Stimulated activated CD4-positive, alpha-beta T cell treated with anti-CD3 and anti-CD28 coated beads, Interleukin-2, amount 100 ng/mL, for 4 hours (primary cell): Measurements from ENCODE around the gene SYT1.
"Not testable (repeated sequence)": the region's sequence is repeated elsewhere in the genome, so short reads cannot be mapped to it uniquely, and the experiment has no call there.

Experiments used
- DNase-seq: peaks from one replicate; pipeline ENCODE4 v3.0.0-alpha.2; 2020; ENCODE audit warnings: low read depth

SYT1 gene

GRCh38 chr12:79407671-79408622, 543.4 kb downstream of the SYT1 start:
- no peak for DNase-seq

DNA sequence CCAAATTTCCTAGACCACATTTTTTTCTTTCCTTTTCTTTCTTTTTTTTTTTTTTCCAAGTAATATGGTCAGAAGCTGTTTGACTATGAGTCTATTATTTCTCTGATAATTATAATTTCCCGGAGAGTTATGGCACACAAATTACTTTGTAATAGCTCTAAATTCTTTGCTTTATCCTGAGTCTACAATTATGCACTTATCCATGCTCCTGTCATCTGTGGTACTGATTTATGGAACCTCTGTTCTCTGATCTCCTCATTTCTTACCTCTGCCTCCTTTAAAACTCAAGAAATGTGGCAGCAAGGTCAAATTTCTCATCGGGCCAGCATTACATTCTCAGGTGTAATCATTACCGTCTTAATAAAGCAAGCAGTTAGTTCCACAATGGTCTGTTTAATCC, 544.1 kb downstream of the SYT1 start:
- no peak for DNase-seq

GRCh38 chr12:79409562-79409961, 545.0 kb downstream of the SYT1 start:
- no peak for DNase-seq

DNA sequence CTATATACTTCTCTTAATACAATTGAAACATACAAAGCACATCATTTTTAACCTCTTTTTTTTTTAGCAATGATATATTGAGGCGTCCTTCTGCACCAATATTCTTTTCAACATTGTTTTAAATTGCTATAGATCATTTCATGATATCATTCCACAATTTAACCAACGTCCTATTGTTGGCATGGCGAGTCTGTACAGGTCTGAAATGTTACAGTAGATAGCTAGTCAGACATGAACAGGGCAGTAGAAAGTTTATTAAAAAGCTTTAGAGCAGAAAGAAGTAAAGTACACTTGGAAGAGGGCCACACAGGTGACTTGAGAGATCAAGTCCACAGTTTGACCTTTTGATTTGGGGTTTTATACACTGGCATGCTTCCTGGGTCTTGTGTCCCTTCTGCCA, 547.2 kb downstream of the SYT1 start:
- no peak for DNase-seq

GRCh38 chr12:79413796-79414195, 549.2 kb downstream of the SYT1 start:
- DNase-seq = no peak

DNA sequence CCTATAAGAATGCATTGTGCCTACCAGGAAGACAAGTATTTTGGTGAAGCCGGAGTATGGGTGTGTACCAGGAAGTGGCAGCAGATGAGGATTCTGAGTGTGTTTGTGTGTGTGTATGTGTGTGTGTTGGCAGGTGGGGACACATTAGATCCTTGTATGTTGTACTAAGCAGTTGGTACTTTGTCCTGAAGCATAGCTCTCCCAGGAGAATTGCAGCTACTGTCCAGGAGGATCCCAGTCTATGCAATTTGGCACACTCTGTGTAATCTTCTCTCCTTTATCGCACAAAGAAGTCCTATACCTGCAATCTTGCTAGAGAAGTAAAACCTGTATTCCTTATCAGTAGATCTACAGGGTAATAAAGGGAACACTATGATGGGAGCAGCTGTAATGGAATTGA, 549.7 kb downstream of the SYT1 start:
- DNase-seq = no peak

DNA sequence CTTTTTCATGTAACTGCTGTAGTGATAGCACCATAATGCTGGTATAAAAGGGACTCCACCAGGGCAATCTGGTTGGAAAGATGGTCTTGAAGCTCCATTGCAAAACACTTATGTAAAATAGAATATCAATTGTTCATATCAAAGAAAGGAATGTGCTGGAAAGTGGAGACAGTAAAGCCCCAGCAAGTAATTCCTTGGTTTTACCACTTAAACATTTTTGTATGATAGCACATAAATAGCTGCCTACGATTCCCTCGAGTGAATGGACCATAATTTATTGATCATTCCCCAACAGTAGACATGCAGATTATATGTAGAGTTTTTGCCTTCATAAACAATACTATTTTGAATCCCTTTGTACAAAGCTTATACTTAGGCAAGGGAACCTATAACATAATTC, 550.7 kb downstream of the SYT1 start:
- DNase-seq = no peak

- DNase-seq = no peak
These were observed 551.3 kb downstream of the SYT1 start for GRCh38 chr12:79415746-79416435.

- DNase-seq = no peak
These were observed 555.6 kb downstream of the SYT1 start for GRCh38 chr12:79420146-79420618.

DNA sequence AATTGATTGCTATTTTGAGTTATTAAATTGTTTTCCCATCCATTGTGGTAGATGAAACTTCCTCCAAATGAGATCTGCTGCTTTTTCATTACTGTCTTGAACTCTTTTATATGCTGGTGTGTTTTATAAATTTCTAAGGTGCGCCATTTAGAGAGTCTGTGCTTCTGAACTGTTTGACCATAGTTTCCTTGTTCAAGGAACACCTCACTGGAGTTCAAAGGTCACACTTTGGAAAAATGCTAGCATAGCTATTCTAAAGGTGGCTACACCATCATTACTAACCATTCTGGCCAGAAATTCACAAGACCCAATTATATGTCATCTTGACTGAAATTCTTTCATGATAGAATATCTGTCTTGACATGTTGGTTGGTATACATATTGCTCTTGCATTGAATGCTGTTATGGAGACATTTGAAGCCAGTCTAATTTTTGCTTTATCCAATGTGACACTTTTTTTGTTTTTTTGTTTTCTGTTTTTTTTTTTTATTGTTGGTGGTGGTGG, 556.7 kb downstream of the SYT1 start:
- DNase-seq = no peak

DNA sequence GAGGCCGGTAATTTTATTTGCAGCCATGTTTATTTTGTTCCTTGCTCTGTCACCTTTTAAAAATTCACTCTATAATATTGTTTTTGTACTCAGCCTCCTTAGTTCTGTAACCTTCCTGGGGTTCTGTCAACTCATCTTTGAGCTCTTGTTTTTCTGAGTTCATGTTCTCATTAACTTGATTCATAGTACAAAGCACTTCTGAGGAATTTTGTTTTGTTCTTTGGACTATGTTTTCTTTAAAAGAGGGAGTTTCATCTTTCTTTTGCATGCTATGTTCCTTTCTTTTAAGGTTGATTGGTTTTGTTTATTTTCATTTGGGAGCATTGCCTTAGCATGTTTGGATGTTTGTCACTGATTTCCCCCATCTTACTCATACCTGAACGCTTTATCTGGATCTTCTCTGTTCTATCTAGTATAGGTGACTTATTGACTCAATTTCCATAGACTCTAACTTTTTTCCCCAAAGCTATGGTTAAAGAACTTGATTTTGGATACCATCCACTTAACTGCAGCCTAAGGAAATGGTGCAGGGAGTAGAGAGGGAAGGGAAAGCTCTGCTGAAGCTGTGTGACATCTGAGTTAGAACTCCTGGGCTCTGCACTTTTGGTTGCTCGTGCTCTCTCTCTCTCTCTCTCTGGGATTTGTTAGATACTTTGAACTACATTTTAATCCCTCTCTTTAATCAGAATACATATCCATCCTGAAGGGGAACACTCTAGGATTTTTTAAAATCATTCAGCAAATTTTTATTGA, 557.7 kb downstream of the SYT1 start:
- DNase-seq = no peak

- no peak for DNase-seq
These were observed 559.0 kb downstream of the SYT1 start for GRCh38 chr12:79423560-79423959.

- no peak for DNase-seq
These were observed 559.6 kb downstream of the SYT1 start for GRCh38 chr12:79424109-79424721.

DNA sequence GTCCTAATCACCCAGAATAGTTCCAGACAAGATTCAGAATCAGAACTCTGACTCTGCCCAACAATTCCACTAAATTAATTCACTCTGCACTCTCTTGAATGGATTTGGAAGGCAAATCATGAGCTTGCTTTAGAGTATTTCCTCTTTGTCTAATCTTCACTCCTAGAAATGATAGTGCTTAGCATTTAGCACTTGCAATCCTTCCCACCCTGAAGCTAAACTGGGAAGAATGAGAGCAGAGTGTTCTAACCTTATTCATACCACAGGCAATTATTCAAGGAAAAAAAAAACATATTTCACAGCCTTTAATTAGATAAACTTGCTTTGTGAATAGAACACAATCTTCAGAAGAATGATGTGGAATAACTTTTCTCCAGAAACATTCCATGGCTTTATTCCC, 561.5 kb downstream of the SYT1 start:
- DNase-seq = no peak

GRCh38 chr12:79426744-79427143, 562.2 kb downstream of the SYT1 start:
- DNase-seq = not testable (repeated sequence)

GRCh38 chr12:79433465-79434072, 569.0 kb downstream of the SYT1 start:
- no peak for DNase-seq

GRCh38 chr12:79434561-79434960, 570.0 kb downstream of the SYT1 start:
- no peak for DNase-seq

DNA sequence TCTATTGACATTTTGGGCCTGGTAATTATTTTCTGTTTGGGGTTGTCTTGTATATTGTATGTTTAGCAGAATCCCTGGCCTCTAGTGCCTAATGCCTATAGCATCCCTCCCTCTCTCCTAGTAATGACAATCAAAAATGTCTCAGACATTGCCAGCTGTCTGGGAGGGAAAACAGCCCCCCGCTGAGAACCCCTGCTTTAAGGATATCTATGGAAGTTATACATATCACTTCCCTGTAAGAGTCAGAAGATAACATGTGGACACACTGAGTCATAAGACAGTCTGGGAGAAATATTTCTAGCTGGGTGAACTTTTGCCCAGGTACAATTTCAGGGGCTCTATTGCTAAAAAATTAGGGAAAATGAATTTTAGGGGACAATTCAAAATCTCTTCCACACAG, 571.2 kb downstream of the SYT1 start:
- no peak for DNase-seq

- no peak for DNase-seq
These were observed 574.1 kb downstream of the SYT1 start for GRCh38 chr12:79438480-79439174.

GRCh38 chr12:79439175-79439825, 574.7 kb downstream of the SYT1 start:
- DNase-seq = no peak
